H1 (cell line): ENCODE data around the gene APLN. TPM values are rescaled to one million over a fixed set of nuclear protein-coding genes. Genes with fewer than 3 reads are reported as not detected.

Experiments
- CTBP2 ChIP-seq: IDR thresholded peaks from 2 replicates; pipeline ENCODE4 v1.7.0; 2011; ENCODE audit warnings: borderline replicate concordance, mild to moderate bottlenecking, moderate library complexity, mixed read lengths, low read length; ENCODE audit not compliant: insufficient read depth, insufficient read length
- KDM4A ChIP-seq: IDR thresholded peaks from one replicate; pipeline ENCODE4 v1.7.1; 2012; ENCODE audit warnings: low read depth, mild to moderate bottlenecking, moderate library complexity, low read length, inconsistent platforms; ENCODE audit not compliant: severe bottlenecking
- KDM5A ChIP-seq: fragments of 200-600 bp; IDR thresholded peaks from 2 replicates; pipeline ENCODE4 v1.7.1; 2012; ENCODE audit warnings: mild to moderate bottlenecking, low read length, inconsistent platforms, mixed read lengths
- NRF1 ChIP-seq: IDR thresholded peaks from 2 replicates; pipeline ENCODE4 v1.6.1; 2011; ENCODE audit warnings: mild to moderate bottlenecking, low read depth, low read length, improper control_type of control experiment
- POLR2A ChIP-seq, 2 experiments: IDR thresholded peaks; 1 replicate in 1 of 2; 2 replicates in 1 of 2; pipeline ENCODE4 v1.6.1; 2011; ENCODE audit warnings: low read depth in 2 of 2, low read length in 2 of 2, mild to moderate bottlenecking in 2 of 2; ENCODE audit errors: control extremely low read depth in 1 of 2
- SIRT6 ChIP-seq: IDR thresholded peaks from one replicate; pipeline ENCODE4 v1.7.1; 2012; ENCODE audit warnings: low read length, inconsistent platforms
- polyA plus RNA-seq, 7 experiments: library from polyadenylated mRNA; depleted of rRNA in 3 of 7; stranded (reverse) in 5 of 7; unstranded in 2 of 7; fragments of >200 nt in 5 of 7; fragments of 200-250 nt in 2 of 7; gene quantifications; 1 replicate in 5 of 7; 2 replicates in 1 of 7; 4 replicates in 1 of 7; pipeline versions ENCODE4 v1.2.1 to v1.2.3, GENCODE V29; 2011 to 2013; ENCODE audit warnings: missing spikeins in 2 of 7, mixed read lengths in 2 of 7
- total RNA-seq: library from RNA; stranded (reverse); fragmentation: NEBNext Ultra II Directional; extraction: Animal tissue kit (Norgen Biotek cat#: 25700); gene quantifications from 2 replicates; pipeline ENCODE4 v1.2.1, GENCODE V29; 2021
- TF ChIP-seq, protein P1 (sequence below), 3 experiments: IDR thresholded peaks; 1 replicate in 2 of 3; 2 replicates in 1 of 3; pipeline versions ENCODE4 v1.5.1 to v1.6.1; 2011; ENCODE audit warnings: low read length in 3 of 3, mild to moderate bottlenecking in 3 of 3, inconsistent platforms in 2 of 3, low read depth in 1 of 3, moderate library complexity in 1 of 3; ENCODE audit not compliant: insufficient read depth in 1 of 3; ENCODE audit errors: control extremely low read depth in 1 of 3

The APLN gene
- total and polyA plus RNA-seq, 2 of the 8 experiments (the other 6 are each of a cell fraction or from before 2014, with no cell fraction given): 1.1 to 1.8 TPM

DNA sequence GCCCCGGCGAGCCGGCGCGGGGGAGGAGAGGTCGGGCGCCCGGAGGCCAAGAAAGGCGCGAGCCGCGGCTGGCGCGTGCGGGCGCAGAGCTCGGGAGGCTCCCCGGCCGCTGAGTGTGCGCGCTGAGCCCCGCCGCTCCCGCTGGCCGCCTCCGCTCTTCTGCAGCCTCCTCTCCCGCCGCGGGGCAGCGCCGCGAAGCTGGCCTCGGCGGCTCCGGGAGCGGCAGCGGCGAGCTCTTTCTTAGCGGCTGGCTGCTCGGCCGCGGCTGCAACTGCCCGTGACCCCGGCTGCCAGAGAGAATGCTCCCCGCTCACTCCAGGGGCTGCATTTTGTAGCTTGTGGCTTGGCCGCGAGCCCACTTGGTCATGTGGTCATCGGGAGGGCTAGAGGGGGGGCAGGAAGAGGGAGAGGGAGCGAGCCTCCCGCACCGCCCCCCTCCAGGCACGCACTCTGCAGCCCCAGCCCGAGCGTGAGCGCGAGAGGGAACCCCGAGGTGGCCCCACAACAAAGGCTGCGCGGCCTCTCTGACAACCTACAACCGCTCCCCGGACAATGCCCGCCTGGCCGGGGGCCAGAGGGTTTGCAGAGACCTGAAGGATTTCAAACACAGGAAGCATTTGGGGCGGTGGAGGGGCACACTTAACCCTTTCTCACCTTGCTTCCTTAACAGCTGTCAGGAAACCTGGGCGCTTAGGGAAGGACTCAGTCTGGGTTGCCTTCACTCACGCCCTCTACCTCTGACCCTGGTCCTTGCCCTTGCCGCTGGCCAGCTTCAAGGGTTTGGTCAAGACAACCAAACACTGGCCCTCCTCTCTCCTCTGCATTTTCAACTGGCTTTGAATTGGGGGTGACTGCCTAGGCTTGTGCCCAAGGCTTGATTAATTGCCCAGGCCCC is at the start of gene APLN (continued):
- TF ChIP-seq KDM5A (no peak), POLR2A (IDR thresholded peaks at IDR 0.05; ENCODE audit: control extremely low read depth in 1 of 2, low read depth in 2 of 2, low read length in 2 of 2) (no peak), NRF1 (no peak), SIRT6 (no peak), CTBP2 (no peak), KDM4A (peak; percentile 33)
- TF ChIP-seq, protein P1, sequence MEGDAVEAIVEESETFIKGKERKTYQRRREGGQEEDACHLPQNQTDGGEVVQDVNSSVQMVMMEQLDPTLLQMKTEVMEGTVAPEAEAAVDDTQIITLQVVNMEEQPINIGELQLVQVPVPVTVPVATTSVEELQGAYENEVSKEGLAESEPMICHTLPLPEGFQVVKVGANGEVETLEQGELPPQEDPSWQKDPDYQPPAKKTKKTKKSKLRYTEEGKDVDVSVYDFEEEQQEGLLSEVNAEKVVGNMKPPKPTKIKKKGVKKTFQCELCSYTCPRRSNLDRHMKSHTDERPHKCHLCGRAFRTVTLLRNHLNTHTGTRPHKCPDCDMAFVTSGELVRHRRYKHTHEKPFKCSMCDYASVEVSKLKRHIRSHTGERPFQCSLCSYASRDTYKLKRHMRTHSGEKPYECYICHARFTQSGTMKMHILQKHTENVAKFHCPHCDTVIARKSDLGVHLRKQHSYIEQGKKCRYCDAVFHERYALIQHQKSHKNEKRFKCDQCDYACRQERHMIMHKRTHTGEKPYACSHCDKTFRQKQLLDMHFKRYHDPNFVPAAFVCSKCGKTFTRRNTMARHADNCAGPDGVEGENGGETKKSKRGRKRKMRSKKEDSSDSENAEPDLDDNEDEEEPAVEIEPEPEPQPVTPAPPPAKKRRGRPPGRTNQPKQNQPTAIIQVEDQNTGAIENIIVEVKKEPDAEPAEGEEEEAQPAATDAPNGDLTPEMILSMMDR (IDR thresholded peaks at IDR 0.05; ENCODE audit: control extremely low read depth in 1 of 3, insufficient read depth in 1 of 3, low read depth in 1 of 3, low read length in 3 of 3): peak in 1 of 3 experiments; percentile 2; a peak in 1 of 4 replicates
